Activated CD4-positive, alpha-beta T cell treated with anti-CD3 and anti-CD28 coated beads, Interleukin-2, amount 50 U/mL, for 16 hours (primary cell): ENCODE measurements around the gene TIA1.
"Not testable (repeated sequence)": the region's sequence is repeated elsewhere in the genome, so short reads cannot be mapped to it uniquely, and the experiment has no call there.

Experiments
- DNase-seq: peaks from one replicate; pipeline ENCODE4 v3.0.0-alpha.2; 2020

Gene TIA1

DNA sequence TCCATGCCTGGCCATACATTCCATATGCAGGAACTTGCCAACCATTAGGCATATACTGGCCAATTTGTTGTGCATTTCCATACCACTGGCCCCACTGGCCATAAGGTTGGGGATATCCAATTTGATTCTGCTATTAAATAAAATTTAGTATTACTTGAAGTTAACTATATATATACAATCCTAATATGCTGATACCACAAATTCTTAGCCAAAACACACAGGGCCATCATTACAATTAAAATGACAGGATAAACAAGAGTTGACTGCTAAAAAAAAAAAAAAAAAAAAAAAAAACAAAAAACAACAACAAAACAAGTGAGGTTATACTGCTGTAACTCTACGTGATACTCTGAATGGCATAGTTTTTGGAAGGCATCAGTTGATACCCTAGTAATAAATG lies 34.1 kb downstream of the TIA1 start:
- no peak for DNase-seq

DNA sequence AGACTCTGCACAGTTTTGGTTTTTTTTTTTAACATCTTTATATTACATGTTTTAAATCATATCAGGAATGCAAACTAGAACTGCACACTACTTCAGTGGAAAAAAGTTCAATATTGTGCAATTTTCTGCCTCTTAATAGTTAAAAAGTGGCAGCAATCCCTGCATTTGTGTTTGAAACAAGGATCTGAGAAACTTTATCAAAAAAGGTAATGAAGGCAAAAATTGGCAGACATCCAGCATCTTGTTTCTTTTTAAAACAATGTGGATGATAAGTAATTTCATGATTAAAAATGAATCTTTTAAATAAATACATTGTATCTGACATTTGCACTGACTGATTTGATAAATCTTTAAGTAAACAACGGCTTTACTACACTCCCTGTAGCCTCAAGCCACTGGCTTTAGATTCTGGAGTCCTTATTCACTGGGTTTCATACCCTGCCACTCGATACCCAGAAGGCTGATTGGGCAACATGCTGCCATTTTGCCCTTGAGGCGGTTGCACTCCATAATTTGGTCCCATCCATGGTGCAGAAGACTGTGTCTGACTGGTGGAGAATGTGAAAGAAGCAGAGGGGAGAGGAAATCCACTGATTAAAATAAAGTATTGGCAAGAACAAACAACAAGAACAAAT lies 36.0 kb downstream of the TIA1 start:
- DNase-seq: no peak

DNA sequence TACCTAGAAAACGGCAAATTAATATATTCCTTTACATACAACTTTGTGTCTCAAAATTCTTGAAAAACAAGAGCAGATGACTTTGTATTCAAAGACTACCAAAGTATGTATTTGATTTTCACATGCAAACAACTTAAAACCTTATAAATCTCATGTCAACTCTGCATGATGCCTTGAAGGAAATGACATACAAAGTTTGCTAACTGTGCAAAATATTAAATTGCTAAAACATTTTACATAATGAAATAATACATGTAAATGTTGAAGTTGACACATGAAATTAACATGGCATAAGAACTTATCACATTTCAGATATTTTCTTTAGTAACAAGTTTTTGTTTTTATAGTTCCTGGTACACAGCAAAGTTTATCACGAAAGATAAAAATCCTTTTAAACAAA lies 36.8 kb downstream of the TIA1 start:
- no peak for DNase-seq

DNA sequence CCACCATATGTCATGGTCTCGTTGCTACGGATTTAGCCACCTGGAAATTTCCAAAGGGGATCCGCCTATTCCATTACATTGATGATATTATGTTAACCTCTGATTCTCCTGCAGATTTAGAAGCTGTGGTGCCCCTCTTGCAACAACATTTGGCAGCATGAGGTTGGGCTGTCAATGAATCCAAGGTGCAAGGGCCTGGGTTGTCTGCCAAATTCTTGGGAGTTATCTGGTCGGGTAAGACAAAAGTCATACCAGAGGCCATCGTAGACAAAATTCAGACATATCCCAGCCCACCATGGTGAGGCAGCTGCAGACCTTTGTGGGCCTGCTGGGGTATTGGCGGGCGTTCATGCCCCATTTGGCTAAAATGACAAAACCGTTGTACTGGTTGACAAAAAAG lies 44.0 kb downstream of the TIA1 start:
- no peak for DNase-seq

DNA sequence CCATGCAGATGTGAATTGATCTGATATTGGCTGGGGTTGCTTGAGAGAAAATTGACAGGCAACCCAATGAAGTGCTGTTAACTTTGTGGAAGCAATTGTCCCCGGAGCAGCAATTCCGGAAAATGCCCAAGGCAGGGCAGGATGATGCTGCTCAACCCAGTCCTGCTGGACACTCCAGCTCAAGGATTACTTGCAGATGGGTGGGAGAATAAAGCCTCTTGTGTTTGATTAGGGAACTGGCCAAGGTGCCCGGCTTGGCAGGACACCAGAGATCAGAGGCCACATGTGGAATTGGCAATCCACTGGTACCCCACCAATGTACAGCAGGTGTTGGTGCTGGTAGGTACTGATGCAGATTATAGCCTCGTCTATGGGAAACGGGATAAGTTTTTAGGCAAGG lies 45.3 kb downstream of the TIA1 start:
- no peak for DNase-seq

DNA sequence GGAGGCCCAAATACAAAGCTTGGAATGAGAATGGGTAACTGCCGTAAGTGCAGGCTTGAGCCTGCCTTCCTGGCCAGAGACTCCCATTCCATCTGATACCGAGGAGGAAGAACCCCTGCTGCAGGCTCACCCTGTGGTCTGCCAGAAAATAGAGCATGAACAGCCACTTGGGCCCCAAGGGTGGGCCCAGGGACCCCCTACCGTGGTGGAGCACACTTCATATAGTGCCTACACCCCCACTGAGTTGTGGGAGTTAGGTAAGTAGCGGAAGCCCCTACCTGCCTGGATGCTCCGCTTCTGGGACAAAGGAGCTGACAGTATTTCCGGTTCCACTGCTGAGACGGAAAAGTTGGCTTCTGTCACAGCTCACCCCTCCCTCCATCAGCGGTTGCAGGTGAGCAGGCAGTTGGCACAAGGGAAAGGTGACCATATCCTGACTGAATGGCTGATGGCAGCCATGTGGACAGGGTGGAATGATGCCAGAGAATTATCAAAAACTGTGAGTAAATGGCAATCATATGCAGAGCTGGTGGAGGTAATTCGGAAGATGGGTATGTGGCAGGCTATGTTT lies 46.1 kb downstream of the TIA1 start:
- DNase-seq: no peak

DNA sequence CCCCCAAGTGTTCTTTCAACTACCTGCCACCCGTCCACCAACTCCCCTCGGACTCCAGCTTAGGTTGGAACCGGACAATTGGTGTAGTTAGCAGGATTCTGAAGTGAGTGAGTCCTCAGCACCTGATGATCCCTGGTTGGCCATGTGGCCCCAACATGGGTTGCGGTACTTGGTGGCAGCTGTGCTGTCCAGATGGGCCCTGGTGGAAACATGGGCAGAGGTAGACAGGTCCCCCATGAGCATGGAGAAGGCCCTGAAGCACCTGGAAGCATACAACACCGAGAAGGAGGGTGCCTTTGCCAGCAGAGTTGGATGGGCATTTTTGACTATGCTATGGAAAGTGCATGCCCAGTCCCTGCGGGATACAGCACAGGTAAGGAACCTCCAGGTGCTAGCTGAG lies 46.6 kb downstream of the TIA1 start:
- DNase-seq: no peak

DNA sequence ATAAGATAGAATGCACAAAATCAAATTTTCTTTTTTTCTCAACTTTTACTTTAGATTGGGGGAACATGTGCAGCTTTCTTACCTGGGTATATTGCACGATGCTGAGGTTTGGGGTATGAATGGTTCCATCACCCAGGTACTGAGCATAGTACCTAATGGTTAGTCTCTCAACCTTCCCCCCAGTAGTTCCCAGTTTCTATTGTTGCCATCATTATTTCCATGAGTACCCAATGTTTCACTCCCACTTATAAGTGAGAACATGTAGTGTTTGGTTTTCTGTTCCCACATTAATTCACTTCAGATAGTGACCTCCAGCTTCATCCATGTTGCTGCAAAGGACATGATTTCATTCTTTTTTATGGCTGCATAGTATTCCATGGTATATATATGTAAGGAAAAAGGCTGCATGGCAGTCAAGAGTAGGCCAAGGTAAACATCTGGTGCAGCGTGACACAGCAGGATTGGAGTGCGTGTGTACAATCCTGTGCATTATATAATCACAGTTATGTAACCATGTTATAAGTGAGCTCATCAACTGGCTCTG lies 47.1 kb downstream of the TIA1 start:
- DNase-seq: no peak

DNA sequence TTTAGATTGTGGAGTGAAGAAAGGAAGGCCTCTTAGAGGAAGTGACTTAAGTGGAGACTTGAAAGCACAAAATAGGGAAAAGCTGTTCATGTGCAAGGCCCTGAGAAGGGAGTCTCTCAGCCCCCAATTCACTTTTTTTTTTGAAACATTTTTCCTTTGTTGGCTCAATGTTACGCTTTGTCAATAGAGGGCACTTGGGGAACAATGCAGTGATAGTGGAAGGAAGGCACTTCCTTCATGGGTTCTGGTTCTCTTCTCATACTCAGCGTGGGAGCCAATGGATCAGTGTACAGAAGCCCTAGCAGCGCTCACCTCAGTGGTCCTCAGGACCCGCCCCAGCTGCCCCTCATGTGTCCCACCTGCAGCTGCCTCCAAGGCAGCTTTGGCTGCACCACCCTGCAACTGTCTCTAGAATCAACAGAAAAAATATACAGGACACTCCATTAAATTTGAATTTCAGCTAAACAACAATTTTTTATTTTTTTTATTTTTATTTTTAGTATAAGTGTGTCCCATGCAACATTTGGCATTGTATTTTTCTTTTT lies 49.0 kb downstream of the TIA1 start:
- no peak for DNase-seq

DNA sequence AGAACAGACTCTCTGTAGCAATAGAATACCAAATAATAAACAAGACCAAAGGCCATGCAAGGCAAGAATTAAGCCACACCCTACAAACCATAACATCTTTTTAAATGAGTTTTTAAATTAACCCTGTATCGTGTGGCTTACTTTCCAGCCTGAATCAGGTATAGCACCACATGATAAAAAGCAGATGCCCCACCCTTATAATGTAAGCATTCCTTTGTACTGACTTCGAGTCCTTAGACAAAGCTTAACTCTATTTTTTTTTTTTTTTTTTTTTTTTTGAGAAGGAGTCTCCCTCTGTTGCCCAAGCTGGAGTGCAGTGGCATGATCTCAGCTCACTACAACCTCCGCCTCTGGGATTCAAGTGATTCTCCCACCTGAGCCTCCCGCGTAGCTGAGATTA lies 55.9 kb downstream of the TIA1 start:
- no peak for DNase-seq

DNA sequence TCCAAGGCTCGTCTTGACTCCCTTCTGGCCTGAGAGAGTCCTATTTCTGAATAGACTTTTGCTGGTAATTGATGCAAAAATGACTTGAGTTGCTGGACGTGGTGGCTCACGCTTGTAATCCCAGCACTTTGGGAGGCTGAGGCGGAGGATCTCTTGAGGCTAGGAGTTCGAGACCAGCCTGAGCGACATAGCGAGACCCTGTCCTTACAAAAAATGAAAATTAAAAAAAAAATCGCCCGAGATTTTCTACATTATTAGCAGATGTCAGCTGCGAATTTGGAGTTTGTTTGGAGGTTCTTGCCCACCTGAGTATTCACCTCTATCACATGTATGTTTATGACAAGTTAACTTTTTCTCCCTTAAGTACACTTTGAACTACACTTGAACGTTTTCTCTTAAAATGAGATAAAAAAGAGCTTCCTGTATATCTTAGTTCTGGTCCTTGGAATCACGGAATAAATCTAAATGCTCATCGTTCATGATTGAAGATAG lies 57.1 kb downstream of the TIA1 start:
- DNase-seq: no peak

DNA sequence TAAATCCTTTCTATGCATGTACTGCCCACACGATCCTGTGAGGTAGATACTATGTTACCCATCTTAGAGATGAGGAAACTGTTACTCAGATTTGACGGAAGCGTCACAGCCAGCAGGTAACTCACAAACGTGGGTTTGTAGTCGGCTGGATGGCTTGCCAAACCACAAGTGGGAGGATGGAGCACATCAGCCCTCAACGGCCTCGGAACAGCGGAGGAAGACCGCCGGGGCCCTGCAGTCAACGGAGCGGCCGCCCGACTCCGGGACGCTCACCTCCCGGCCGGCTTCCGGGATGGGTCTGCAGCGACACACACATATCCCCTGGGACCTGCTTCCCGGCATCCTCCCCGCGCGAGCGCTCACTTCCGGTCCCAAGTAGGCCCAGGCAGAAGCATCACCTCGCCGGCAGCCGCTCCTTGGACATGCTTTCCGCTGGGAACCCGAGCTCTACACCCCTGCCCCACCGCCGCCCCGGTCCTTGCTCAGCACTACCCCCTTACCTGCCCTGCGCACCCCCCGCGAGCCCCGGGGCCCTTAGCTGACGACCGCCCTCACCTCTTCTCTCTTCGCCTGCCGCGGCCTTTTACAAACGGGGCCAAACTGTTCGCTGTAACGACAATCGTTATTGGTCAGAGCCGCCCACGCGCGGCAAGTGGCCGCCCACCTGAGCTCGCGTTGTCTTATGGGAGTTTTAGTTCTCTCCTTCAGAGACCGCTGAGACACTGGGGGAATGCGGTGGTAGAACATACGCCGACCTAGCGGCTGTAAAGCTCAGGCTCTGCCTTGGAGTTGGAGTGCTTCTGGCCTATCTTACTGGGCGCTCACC lies 57.8 kb downstream of the TIA1 start, which contains the start of gene C2orf42:
TSS of gene C2orf42 (minus strand) at position 602 of the 826 bp plus-strand sequence. CDS start 9,034 bp downstream, outside the sequence.
- peak; percentile 97 for DNase-seq

DNA sequence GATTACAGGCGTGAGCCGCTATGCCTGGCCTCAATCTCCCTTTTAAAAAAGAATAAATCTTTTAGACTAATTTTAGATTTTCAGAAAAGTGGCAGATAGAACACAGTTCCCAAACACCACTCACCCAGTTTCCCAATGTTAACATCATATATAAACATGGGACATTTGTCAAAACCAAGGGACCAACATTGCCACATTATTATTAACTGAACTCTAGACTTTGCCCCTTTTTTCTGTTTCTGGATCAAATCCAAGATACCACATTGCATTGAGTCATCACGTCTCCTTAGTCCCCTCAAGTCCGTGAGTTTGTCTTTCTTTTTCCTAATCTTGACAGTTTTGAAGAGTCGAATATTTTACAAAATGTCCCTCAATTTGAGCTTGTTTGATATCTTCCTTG lies 60.0 kb downstream of the TIA1 start:
- no peak for DNase-seq

DNA sequence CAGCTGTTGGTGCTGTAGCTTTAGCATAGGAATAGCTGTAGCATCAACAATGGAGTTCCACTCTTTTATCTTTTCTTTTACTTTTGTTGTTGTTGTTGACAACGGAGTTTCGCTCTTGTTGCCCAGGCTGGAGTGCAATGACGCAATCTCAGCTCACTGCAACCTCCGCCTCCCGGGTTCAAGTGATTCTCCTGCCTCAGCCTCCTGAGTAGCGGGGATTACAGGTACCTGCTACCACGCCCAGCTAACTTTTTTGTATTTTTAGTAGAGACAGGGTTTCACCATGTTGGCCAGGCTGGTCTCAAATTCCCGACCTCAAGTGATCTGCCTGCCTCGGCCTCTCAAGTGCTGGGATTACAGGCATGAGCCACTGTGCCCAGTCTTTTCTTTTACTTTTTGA lies 61.3 kb downstream of the TIA1 start:
- not testable (repeated sequence) for DNase-seq

DNA sequence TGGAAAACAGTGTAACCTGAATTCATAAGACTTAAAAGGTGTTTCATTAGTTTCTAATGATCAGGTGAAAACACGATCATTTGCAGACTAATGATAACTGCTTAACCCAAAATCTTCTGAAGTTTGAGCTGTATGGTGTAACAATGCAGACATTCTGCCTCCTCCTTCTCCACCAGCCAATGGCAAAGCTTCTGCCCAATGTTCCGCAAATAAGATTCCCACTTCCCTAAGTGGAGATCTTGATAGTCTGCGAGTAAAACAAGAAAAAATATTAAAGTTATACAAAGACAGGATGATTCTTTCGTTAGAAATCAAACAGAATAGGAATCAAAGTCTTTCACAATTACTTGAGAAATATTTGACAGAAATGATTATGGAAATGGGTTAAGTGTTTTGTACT lies 65.7 kb downstream of the TIA1 start:
- DNase-seq: no peak

DNA sequence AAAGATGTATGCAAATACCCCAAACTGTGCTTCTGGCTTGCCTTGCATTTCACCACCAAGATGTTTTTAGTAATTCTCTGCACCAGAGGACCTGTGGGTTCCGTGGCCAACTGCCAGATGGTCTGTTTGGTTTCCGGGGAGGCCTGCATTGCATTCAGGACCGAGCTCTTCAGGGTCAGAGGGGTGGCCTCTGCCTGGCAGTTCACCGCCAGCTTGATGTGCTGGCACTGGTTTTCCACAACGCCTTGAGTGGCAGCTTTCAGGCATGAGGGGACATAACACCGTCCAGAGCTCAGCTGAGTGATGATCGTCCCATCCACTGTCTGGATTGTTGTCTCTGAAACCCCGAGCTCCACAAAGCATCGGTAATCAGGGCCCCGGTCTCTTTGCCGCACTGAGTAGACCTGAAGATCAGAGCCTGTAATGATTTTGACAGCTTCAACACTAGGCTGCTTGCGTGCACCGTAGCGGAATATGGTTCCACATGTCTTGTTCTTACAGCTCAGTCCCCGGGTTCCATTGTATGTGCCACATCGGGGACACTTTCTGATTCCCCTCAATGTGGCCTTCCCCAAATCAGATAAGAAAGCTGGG lies 67.0 kb downstream of the TIA1 start:
- no peak for DNase-seq

DNA sequence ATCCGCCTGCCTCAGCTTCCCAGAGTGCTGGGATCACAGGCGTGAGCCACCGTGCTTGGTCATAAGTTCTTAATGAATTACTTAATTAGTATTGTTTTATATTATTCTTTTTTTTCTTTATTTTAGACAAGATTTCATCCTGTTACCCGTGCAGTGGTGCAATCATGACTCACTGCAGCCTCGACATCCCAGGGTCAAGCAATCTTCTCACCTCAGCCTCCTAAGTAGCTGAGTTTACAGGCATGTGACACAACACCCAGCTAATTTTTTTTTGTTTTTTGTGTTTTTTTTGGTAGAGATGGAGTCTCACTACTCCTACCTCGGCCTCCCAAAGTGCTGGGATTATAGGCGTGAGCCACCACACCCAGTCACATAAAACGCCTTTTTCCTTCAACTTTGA lies 74.9 kb downstream of the TIA1 start:
- DNase-seq: no peak

DNA sequence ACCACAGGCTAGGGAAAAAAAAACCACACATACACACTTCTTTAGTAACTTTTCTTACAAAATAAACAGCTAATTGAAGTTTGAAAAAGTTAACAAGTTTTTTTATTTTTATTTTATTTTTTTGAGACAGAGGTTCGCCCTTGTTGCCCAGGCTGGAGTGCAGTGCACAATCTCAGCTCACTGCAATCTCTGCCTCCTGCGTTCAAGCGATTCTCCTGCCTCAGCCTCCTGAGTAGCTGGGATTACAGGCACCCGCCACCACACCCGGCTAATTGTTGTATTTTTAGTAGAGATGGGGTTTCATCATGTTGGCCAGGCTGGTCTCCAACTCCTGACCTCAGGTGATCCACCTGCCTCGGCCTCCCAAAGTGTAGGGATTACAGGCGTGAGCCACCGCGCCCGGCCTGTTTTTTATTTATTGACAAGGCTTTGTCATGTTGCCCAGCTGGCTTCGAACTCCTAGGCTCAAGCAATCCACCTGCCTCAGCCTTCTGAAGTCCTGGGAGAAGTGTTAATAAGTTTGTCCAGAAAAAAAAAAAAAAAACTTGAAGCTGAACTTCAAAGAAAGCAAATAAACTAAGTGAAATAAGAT lies 78.7 kb downstream of the TIA1 start:
- not testable (repeated sequence) for DNase-seq

DNA sequence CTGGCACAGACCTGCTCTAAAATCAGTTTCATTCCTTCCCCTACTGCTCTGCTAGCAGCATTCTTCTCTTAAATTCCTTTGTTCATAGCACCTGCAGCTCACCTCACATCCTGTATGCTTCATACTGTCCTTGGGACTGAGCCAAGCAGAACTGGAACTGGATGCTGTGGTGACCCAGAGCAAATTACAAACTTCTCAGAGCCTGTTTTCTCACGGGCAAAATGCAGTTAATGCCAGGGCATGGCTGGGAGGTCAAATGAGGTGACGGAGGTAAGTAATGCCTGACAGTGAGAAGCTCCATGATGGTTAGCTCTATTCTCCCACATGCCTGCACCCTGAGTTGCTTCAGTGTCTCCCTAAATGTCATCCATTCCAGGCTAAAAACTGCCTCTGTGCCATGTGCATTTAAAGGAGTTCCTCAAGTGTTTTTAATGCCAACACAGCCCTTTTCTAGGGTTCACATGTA lies 87.3 kb downstream of the TIA1 start:
- no peak for DNase-seq

DNA sequence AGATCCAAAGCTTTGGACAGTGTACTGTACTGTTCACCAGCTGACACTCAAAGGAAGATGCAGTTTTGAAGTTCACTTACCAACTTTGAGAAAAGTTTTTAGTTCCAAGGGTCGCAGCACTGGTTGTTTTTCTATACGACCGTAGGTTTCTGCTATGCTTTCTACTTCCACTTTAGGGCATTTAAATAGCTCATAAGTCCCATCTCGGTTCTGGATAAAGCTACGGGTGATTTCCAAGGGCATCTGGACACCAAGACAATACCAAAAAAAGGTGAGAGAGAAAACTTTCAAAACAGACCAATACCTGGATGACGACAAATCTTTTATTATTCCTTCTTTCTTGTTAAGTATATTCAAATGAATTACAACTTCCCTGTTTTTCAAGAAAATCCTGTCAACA lies 87.9 kb downstream of the TIA1 start:
- DNase-seq: no peak
